Measurements from ENCODE around the gene RASD1. TPM values are rescaled to one million over a fixed set of nuclear protein-coding genes. Genes with fewer than 3 reads are reported as not detected.

Gene RASD1
- total and polyA plus RNA-seq, 7 experiments from 2014 or later, result 0.35 to 2.5 (median 1.0) TPM; not detected in 2

DNA sequence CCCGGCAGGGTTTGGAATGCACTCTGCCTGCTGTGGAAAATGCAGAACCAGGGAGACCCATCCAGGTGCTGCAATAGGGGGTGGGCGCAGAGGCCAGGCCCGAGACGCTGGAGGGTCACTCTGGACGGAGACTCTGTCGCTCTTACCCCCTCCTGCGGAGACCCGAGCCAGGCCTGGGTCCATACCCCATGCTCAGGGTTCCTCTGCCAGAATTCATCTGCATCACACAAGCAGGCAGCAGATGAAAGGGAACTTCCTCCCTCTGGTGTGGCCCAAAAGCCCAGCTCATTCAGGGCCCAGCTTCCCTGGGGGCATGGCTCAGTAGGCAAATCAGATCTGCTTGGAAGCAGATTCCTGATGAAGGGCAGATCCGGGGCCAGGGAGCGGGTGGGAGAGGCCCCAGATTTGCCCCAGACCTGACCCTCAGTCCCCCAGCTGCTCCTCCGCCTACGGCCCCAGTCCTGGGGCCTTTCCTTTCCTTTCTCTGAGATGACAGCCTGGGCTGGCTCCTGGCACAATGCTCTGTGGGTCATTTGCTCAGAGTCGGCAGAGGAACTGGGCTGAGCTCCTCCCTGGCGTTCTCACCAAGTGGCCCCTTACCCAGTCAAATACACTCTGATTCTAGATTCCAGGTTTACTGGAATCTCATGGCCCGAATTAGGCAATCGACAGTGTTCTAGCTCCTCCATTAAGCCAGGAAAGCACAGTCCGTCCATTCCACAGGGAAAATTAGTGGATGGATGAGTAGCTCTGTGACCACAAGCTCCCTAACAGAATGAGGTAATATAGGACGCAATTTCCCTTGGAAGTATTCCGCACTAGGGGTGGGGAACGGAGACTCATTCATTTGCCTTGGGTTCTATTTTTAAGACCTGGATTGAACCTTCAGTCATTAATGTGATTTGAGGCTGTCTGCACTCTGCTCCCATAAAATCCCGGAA is 19.1 kb upstream of the RASD1 start:
- H3K27ac ChIP-seq (ENCODE audit: low read depth, low read length), result no peak overlapping the region
- ChIA-PET CTCF (no interaction called here), POLR2A (no interaction called here)
- DNase-seq, result no peak
- H3K36me3 ChIP-seq (ENCODE audit: control insufficient read depth in 2 of 3, insufficient read depth in 3 of 3, low read length in 3 of 3), result no peaks in the 10 kb centered on the region
- Mint-ChIP-seq H3K27me3 (no peaks in the 10 kb centered on the region), H3K4me1 (peaks cover 0 to 7% (median 0%) of the 10 kb centered on the region in 7 donors), H3K4me3 (no peak overlapping the region), H3K9me3 (no peaks in the 10 kb centered on the region), H3K36me3 (peaks cover 0 to 4% (median 0%) of the 10 kb centered on the region in 5 donors), H3K27ac (no peak overlapping the region)
- no peaks in the 10 kb centered on the region for H3K4me1 ChIP-seq (ENCODE audit: control insufficient read depth in 2 of 2, insufficient read depth in 2 of 2, low read length in 2 of 2)
- no peak overlapping the region for H3K4me3 ChIP-seq (ENCODE audit: low read length)
- no peak for ATAC-seq
- intact Hi-C loops (cut with micrococcal nuclease), result no loop called here
- H3K9me3 ChIP-seq (ENCODE audit: control insufficient read depth in 2 of 3, low read length in 3 of 3), result no peaks in the 10 kb centered on the region
- H3K27me3 ChIP-seq (ENCODE audit: control insufficient read depth in 2 of 2, insufficient read depth in 2 of 2, low read length in 2 of 2), result no peaks in the 10 kb centered on the region

DNA sequence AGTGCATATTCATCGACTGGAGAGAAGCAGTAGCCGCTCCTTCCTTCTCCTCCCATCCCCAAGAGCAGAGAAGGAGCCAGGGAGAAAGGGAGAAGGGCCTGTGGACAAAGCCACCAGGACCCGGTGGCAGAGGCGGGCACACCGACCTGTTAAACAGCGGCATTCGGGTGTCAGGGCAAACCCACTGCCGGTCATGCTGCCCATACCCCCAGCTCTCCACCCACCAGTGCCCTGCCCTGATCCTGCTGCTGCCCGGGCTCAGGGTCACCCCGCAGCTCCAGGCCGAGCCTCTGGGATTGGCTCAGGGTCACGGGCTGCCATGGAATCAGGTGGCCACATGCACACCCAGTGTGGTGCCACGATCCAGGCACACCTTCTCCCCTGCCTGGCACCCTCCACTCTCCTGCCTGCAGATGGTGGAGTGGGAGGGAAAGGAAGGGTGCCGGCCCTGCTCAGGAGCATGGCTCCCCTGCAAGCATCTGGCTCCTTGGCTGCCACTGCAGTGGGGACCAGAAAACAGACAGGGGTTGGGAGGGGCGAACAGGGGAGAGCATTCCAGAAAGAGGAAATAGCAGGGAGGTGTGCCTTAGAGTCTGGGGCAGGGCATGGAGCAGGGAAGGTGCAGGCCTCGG is 18.3 kb upstream of the RASD1 start:
- DNase-seq (no peak), ATAC-seq (no peak)
- Histone ChIP-seq H3K4me1 (ENCODE audit: control insufficient read depth in 2 of 2, insufficient read depth in 2 of 2, low read length in 2 of 2) (no peaks in the 10 kb centered on the region), H3K4me3 (ENCODE audit: low read length) (no peak overlapping the region), H3K9me3 (ENCODE audit: control insufficient read depth in 2 of 3, low read length in 3 of 3) (no peaks in the 10 kb centered on the region), H3K27ac (ENCODE audit: low read depth, low read length) (no peak overlapping the region), H3K36me3 (ENCODE audit: control insufficient read depth in 2 of 3, insufficient read depth in 3 of 3, low read length in 3 of 3) (no peaks in the 10 kb centered on the region), H3K27me3 (ENCODE audit: control insufficient read depth in 2 of 2, insufficient read depth in 2 of 2, low read length in 2 of 2) (no peaks in the 10 kb centered on the region)
- Mint-ChIP-seq H3K27me3 (no peaks in the 10 kb centered on the region), H3K9me3 (no peaks in the 10 kb centered on the region), H3K4me1 (peaks cover 0 to 10% (median 0%) of the 10 kb centered on the region in 7 donors), H3K36me3 (peaks cover 0 to 4% (median 0%) of the 10 kb centered on the region in 5 donors), H3K27ac (no peak overlapping the region), H3K4me3 (no peak overlapping the region)
- intact Hi-C loops (cut with micrococcal nuclease), result no loop called here
- CTCF ChIA-PET, result no interaction called here
- POLR2A ChIA-PET, result no interaction called here

GRCh38 chr17:17513626-17514025 is 17.4 kb upstream of the RASD1 start:
- intact Hi-C loops (cut with micrococcal nuclease), result no loop called here

DNA sequence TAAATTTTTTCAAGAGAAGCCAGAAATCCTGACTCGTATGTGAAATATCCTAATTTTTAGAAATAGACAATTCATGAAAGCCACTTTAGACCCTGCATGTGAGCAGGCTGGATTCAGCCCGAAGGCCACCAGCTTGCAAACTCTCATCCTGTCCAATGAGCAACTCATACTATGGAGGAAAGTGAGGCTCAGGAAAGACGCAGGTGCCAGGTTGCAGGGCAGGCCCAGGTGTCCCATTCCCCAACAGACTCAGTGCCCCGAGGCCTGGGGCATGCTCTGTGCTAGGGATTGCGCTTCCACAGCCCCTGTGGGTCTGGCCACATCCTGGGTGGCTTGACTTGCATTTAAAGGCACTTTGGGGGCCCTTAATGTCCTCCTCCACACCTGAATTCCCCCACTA is 16.7 kb upstream of the RASD1 start:
- no peak for ATAC-seq
- H3K4me1 Mint-ChIP-seq, result peaks cover 0 to 10% (median 0%) of the 10 kb centered on the region in 7 donors
- no peaks in the 10 kb centered on the region for H3K9me3 Mint-ChIP-seq
- no peak overlapping the region for H3K27ac Mint-ChIP-seq
- H3K4me3 Mint-ChIP-seq, result no peak overlapping the region
- ChIA-PET CTCF (no interaction called here), POLR2A (no interaction called here)
- DNase-seq, result no peak
- Histone ChIP-seq H3K4me1 (ENCODE audit: control insufficient read depth in 2 of 2, insufficient read depth in 2 of 2, low read length in 2 of 2) (no peaks in the 10 kb centered on the region), H3K36me3 (ENCODE audit: control insufficient read depth in 2 of 3, insufficient read depth in 3 of 3, low read length in 3 of 3) (no peaks in the 10 kb centered on the region), H3K9me3 (ENCODE audit: control insufficient read depth in 2 of 3, low read length in 3 of 3) (no peaks in the 10 kb centered on the region), H3K27me3 (ENCODE audit: control insufficient read depth in 2 of 2, insufficient read depth in 2 of 2, low read length in 2 of 2) (no peaks in the 10 kb centered on the region), H3K27ac (ENCODE audit: low read depth, low read length) (no peak overlapping the region), H3K4me3 (ENCODE audit: low read length) (no peak overlapping the region)
- intact Hi-C loops (cut with micrococcal nuclease), result no loop called here
- peaks cover 0 to 4% (median 0%) of the 10 kb centered on the region in 5 donors for H3K36me3 Mint-ChIP-seq
- H3K27me3 Mint-ChIP-seq, result no peaks in the 10 kb centered on the region

More at GRCh38 chr17:17513626-17514025, 17.4 kb upstream of the RASD1 start:
- no peaks in the 10 kb centered on the region for H3K9me3 Mint-ChIP-seq
- Histone ChIP-seq H3K4me1 (ENCODE audit: control insufficient read depth in 2 of 2, insufficient read depth in 2 of 2, low read length in 2 of 2) (no peaks in the 10 kb centered on the region), H3K36me3 (ENCODE audit: control insufficient read depth in 2 of 3, insufficient read depth in 3 of 3, low read length in 3 of 3) (no peaks in the 10 kb centered on the region), H3K4me3 (ENCODE audit: low read length) (no peak overlapping the region), H3K27me3 (ENCODE audit: control insufficient read depth in 2 of 2, insufficient read depth in 2 of 2, low read length in 2 of 2) (no peaks in the 10 kb centered on the region), H3K9me3 (ENCODE audit: control insufficient read depth in 2 of 3, low read length in 3 of 3) (no peaks in the 10 kb centered on the region), H3K27ac (ENCODE audit: low read depth, low read length) (no peak overlapping the region)
- ChIA-PET POLR2A (no interaction called here), CTCF (no interaction called here)
- ATAC-seq (no peak), DNase-seq (no peak)
- H3K4me3 Mint-ChIP-seq, result no peak overlapping the region
- peaks cover 0 to 10% (median 0%) of the 10 kb centered on the region in 7 donors for H3K4me1 Mint-ChIP-seq
- H3K27me3 Mint-ChIP-seq, result no peaks in the 10 kb centered on the region
- H3K27ac Mint-ChIP-seq, result peak overlapping the region in 1 of 9 donors; percentile 43
- peaks cover 0 to 4% (median 0%) of the 10 kb centered on the region in 5 donors for H3K36me3 Mint-ChIP-seq

GRCh38 chr17:17511881-17512858 is 16.0 kb upstream of the RASD1 start:
- ChIA-PET POLR2A (no interaction called here), CTCF (interaction anchor here (1.3 kb wide), 1 partner anchor 15 kb away, joined by 4 read pairs; no protein-coding TSS in a partner anchor)
- Histone ChIP-seq H3K36me3 (ENCODE audit: control insufficient read depth in 2 of 3, insufficient read depth in 3 of 3, low read length in 3 of 3) (no peaks in the 10 kb centered on the region), H3K9me3 (ENCODE audit: control insufficient read depth in 2 of 3, low read length in 3 of 3) (no peaks in the 10 kb centered on the region), H3K27me3 (ENCODE audit: control insufficient read depth in 2 of 2, insufficient read depth in 2 of 2, low read length in 2 of 2) (no peaks in the 10 kb centered on the region), H3K4me3 (ENCODE audit: low read length) (no peak overlapping the region), H3K4me1 (ENCODE audit: control insufficient read depth in 2 of 2, insufficient read depth in 2 of 2, low read length in 2 of 2) (no peaks in the 10 kb centered on the region), H3K27ac (ENCODE audit: low read depth, low read length) (no peak overlapping the region)
- Mint-ChIP-seq H3K27ac (no peak overlapping the region), H3K4me1 (peaks cover 0 to 10% (median 0%) of the 10 kb centered on the region in 7 donors), H3K27me3 (no peaks in the 10 kb centered on the region), H3K9me3 (no peaks in the 10 kb centered on the region), H3K4me3 (no peak overlapping the region), H3K36me3 (peaks cover 0 to 4% (median 0%) of the 10 kb centered on the region in 5 donors)
- ATAC-seq, result peak; percentile 23
- DNase-seq, result no peak
- intact Hi-C loops (cut with micrococcal nuclease), result no loop called here

GRCh38 chr17:17511293-17511741 is 15.1 kb upstream of the RASD1 start:
- no peak overlapping the region for H3K4me3 Mint-ChIP-seq

More at GRCh38 chr17:17511293-17511741, 15.1 kb upstream of the RASD1 start:
- no peak for DNase-seq
- Histone ChIP-seq H3K36me3 (ENCODE audit: control insufficient read depth in 2 of 3, insufficient read depth in 3 of 3, low read length in 3 of 3) (no peaks in the 10 kb centered on the region), H3K27me3 (ENCODE audit: control insufficient read depth in 2 of 2, insufficient read depth in 2 of 2, low read length in 2 of 2) (no peaks in the 10 kb centered on the region), H3K4me1 (ENCODE audit: control insufficient read depth in 2 of 2, insufficient read depth in 2 of 2, low read length in 2 of 2) (no peaks in the 10 kb centered on the region), H3K9me3 (ENCODE audit: control insufficient read depth in 2 of 3, low read length in 3 of 3) (no peaks in the 10 kb centered on the region), H3K4me3 (ENCODE audit: low read length) (no peak overlapping the region), H3K27ac (ENCODE audit: low read depth, low read length) (no peak overlapping the region)
- intact Hi-C loops (cut with micrococcal nuclease), result no loop called here
- ATAC-seq, result no peak
- ChIA-PET POLR2A (no interaction called here), CTCF (interaction anchor here (1.3 kb wide), 1 partner anchor 14 kb away, joined by 4 read pairs; no protein-coding TSS in a partner anchor)
- H3K9me3 Mint-ChIP-seq, result no peaks in the 10 kb centered on the region
- no peaks in the 10 kb centered on the region for H3K27me3 Mint-ChIP-seq
- peaks cover 0 to 4% (median 0%) of the 10 kb centered on the region in 5 donors for H3K36me3 Mint-ChIP-seq
- no peak overlapping the region for H3K27ac Mint-ChIP-seq
- peaks cover 0 to 10% (median 0%) of the 10 kb centered on the region in 7 donors for H3K4me1 Mint-ChIP-seq

Measured in naive thymus-derived CD4-positive, alpha-beta T cell (primary cell).